Colonic mucosa (tissue), 4 donors: ENCODE results near the gene TTC27. TPM values are rescaled to one million over a fixed set of nuclear protein-coding genes. Genes with fewer than 3 reads are reported as not detected.
"Not testable (repeated sequence)": the region's sequence is repeated elsewhere in the genome, so short reads cannot be mapped to it uniquely, and the experiment has no call there.

Source experiments
- DNase-seq: peaks from one replicate; pipeline ENCODE4 v3.0.0-alpha.2; 2020
- H3K27ac ChIP-seq: fragments of 200-600 bp; one replicate; pipeline ENCODE4 v1.8.0; 2021
- H3K27me3 ChIP-seq: fragments of 200-600 bp; one replicate; pipeline ENCODE4 v1.8.0; 2021
- H3K36me3 ChIP-seq: fragments of 200-600 bp; one replicate; pipeline ENCODE4 v1.8.0; 2021
- H3K4me1 ChIP-seq: fragments of 200-600 bp; one replicate; pipeline ENCODE4 v1.8.0; 2021; ENCODE audit warnings: mild to moderate bottlenecking
- H3K4me3 ChIP-seq: fragments of 200-600 bp; one replicate; pipeline ENCODE4 v1.8.0; 2021
- H3K9ac ChIP-seq, 2 donors: one replicate each; pipeline ENCODE4 v1.7.0; 2013; ENCODE audit warnings: control low read depth in 2 of 2, low read depth in 2 of 2, low read length in 2 of 2
- H3K9me3 ChIP-seq: fragments of 200-600 bp; one replicate; pipeline ENCODE4 v1.8.0; 2021
- intact Hi-C: fragments of 100-400 bp; cut with DNase I; formaldehyde crosslinking; loops from one replicate; pipeline ENCODE4 v1.14.1; 2022
- total RNA-seq, 2 donors: library from RNA; stranded (reverse); fragmentation: NEBNext Ultra II Directional in 1 of 2; extraction: Animal tissue kit (Norgen Biotek cat#: 25700) in 1 of 2; gene quantifications; one replicate each; pipeline ENCODE4 v1.2.1, GENCODE V29; 2021
- TF ChIP-seq, protein P1 (sequence below): fragments of 200-600 bp; IDR thresholded peaks from one replicate; pipeline ENCODE4 v1.8.0; 2022; ENCODE audit warnings: antibody characterized with exemption, mild to moderate bottlenecking
- donor health status: healthy.
- donor health status: DM: no; HTN: no; CAD: no.
- donor health status: DM: no; HTN: no; CAD: no.

Gene TTC27
- total RNA-seq, 2 donors from 2014 or later, result 10.0 to 15.5 TPM

DNA sequence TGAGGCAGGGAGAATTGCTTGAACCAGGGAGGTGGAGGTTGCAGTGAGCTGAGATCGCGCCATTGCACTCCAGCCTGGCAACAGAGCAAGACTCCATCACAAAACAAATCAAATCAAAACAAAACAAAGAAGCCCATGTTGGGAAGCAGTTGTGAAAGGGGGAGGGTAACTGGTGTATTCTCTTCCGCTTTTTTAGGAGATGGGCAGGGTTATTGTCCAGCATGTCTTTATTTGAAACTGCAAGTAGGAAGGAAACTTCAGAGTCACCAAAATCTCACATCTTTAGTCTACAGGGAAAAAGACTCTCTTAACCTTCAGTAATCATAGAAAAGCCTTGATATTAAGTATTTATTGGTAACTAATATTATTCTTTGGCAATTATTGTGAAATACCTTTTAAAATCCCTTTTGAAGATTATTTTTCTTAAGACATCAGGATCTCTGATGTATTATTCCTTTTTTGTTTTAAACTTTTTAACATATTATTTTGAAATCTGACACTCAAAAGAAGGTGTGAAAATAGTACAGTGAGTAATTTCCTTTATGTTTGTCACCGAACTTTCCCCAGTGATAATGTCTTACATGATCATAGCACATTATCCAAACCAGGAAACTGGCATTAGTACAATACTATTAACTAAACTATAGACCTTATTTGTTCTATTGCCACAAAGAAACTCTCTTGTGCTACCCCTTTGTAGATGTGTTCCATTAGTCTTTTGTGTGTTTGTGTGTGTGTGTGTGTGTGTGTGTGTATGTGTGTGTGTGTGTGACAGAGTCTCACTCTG, 234.6 kb downstream of the TTC27 start:
- Histone ChIP-seq H3K4me3 (no peak overlapping the region), H3K9ac (no peak overlapping the region), H3K27me3 (no peaks in the 10 kb centered on the region), H3K9me3 (no peaks in the 10 kb centered on the region), H3K4me1 (no peaks in the 10 kb centered on the region), H3K36me3 (no peaks in the 10 kb centered on the region), H3K27ac (no peak overlapping the region)
- TF ChIP-seq, protein P1, sequence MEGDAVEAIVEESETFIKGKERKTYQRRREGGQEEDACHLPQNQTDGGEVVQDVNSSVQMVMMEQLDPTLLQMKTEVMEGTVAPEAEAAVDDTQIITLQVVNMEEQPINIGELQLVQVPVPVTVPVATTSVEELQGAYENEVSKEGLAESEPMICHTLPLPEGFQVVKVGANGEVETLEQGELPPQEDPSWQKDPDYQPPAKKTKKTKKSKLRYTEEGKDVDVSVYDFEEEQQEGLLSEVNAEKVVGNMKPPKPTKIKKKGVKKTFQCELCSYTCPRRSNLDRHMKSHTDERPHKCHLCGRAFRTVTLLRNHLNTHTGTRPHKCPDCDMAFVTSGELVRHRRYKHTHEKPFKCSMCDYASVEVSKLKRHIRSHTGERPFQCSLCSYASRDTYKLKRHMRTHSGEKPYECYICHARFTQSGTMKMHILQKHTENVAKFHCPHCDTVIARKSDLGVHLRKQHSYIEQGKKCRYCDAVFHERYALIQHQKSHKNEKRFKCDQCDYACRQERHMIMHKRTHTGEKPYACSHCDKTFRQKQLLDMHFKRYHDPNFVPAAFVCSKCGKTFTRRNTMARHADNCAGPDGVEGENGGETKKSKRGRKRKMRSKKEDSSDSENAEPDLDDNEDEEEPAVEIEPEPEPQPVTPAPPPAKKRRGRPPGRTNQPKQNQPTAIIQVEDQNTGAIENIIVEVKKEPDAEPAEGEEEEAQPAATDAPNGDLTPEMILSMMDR, result no peak
- intact Hi-C loops, result no loop called here
- DNase-seq, result no peak

DNA sequence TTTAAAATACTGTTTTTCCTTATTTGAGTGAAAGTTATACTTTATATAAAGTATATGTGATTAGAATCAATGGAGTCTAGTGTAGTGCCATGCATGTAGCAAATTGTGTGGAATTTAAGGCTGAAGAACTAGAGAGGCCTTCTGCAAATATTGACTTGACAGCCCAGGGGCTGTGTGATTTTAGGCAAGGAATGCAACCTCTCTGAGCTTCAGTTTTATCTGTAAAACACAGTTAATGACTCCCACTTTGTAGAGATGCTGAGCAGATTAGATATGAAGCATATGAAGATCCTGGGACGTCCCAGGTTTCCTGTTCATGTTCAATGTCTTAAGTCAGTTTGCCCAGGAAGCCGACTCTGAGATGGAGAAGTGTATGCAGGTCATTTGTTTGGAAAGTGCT, 235.5 kb downstream of the TTC27 start:
- Histone ChIP-seq H3K9ac (no peak overlapping the region), H3K4me3 (no peak overlapping the region), H3K36me3 (no peaks in the 10 kb centered on the region), H3K9me3 (no peaks in the 10 kb centered on the region), H3K27me3 (no peaks in the 10 kb centered on the region), H3K4me1 (no peaks in the 10 kb centered on the region), H3K27ac (no peak overlapping the region)
- DNase-seq, result no peak
- intact Hi-C loops, result no loop called here
- TF ChIP-seq, protein P1, result no peak

DNA sequence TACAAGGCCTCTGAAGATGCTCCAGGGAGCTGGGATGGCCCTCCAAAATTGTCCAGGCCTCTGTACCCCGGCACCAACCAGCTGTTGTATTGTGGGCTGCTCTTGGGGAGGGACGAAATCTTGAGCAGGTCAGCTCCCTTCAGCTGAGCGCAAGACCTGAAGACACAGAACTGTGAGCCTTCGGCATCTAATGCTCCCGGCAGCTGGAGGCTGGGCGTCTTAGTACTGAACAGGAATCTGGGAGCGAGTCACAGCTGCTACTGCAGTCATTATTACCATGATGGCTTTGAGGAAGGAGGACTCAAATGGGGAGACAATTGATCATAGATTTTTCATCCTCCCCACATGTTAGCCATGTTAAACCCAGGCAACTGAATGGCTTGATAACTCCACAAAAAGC, 236.0 kb downstream of the TTC27 start:
- H3K27me3 ChIP-seq, result no peaks in the 10 kb centered on the region
- H3K4me3 ChIP-seq, result no peak overlapping the region
- no peaks in the 10 kb centered on the region for H3K9me3 ChIP-seq
- H3K4me1 ChIP-seq, result no peaks in the 10 kb centered on the region
- intact Hi-C loops, result no loop called here
- no peak overlapping the region for H3K9ac ChIP-seq
- no peaks in the 10 kb centered on the region for H3K36me3 ChIP-seq
- H3K27ac ChIP-seq, result no peak overlapping the region
- TF ChIP-seq, protein P1, result no peak
- no peak for DNase-seq

DNA sequence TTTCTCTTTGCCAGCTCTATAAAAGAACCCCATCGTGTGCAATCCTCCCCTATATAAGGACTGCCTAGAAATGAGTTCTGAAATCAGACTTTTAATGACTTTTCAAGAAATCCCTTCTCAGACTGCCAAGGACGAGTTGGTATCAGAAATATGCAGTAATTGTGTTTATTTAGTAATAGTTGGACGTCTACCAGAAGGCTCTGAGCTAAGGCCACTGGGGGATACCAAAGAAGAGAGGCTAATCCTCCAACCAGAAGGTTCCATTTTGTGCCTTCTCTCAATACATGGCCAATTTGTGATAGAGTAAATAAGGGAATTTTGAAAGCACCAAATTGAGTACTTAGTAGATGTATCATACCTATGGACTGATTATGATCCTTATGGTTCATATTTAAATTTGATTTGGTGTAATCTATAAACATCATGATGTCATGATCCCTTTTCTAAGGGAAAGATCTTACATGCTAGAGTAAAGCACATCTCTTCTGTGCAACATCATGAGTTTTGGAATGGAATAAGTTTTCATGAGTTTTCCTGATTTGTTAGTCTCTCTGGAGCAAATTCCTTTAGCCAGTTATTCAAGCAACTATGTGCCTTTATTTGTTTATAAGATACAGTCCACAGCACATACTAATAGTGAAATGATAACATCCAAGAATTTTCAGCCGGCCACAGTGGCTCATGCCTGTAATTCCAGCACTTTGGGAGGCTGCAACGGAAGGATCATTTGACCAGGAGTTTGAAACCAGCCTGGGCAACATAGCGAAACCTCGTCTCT, 236.7 kb downstream of the TTC27 start:
- TF ChIP-seq, protein P1, result no peak
- H3K27me3 ChIP-seq, result no peaks in the 10 kb centered on the region
- H3K36me3 ChIP-seq, result no peaks in the 10 kb centered on the region
- H3K9ac ChIP-seq, result no peak overlapping the region
- DNase-seq, result no peak
- H3K9me3 ChIP-seq, result no peaks in the 10 kb centered on the region
- intact Hi-C loops, result no loop called here
- no peak overlapping the region for H3K27ac ChIP-seq
- H3K4me1 ChIP-seq, result no peaks in the 10 kb centered on the region
- H3K4me3 ChIP-seq, result no peak overlapping the region

DNA sequence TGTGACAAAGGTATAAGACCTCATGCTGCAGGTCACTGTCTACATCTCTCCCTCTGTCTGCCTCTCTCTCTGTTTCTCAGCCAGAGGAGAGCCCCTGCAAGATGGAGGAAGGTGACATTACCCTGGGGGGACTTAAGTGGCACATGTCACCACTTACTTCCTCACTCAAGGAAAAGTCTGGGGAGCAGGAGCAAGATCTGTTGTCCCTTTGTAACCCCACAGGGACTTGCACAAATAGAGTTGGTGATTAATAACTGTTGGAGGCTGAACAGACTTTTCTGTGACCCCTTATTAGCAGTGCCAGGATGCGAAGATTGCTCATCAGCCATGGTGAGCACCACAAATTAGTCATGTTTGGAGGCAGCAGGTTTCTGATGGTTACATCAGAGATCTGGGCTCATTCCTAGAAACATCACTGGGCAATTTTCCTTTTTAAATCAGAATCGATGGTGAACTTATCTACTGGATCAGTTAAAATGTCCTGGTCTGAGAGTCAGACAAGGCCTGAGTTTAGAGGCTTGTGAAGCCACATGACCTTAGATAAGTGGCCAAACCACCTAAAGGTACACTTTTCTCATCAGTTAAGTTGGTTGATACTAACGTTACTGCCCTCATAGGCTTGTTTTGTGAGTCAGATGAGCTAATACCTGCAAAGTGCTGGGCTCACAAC, 237.7 kb downstream of the TTC27 start:
- no peak for DNase-seq
- Histone ChIP-seq H3K9ac (no peak overlapping the region), H3K27me3 (no peaks in the 10 kb centered on the region), H3K4me1 (no peaks in the 10 kb centered on the region), H3K36me3 (no peaks in the 10 kb centered on the region), H3K4me3 (no peak overlapping the region), H3K9me3 (no peaks in the 10 kb centered on the region), H3K27ac (no peak overlapping the region)
- TF ChIP-seq, protein P1, result no peak
- intact Hi-C loops, result no loop called here

DNA sequence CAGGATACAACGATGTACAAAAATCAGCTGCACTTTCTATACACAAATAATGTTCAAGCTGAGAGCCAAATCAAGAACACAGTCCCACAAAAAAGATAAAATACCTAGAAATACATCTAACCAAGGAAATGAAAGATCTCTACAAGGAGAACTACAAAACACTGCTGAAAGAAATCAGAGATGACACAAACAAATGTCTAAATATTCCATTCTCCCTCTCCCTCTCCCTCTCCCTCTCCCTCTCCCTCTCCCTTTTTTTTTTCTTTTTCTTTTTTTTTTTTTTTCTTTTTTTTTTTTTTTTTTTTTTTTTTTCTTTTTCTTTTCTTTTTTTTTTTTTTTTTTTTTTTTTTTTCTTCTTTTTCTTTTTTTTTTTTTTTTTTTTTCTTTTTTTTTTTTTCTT, 238.6 kb downstream of the TTC27 start:
- DNase-seq, intact Hi-C loops, H3K9ac ChIP-seq, H3K27ac ChIP-seq, H3K4me1 ChIP-seq, H3K27me3 ChIP-seq, H3K36me3 ChIP-seq, H3K4me3 ChIP-seq, H3K9me3 ChIP-seq: not testable (repeated sequence)
